Cardiac muscle cell (in vitro differentiated cells and primary cell): ENCODE measurements around the gene SCYGR1. TPM values are rescaled to one million over a fixed set of nuclear protein-coding genes. Genes with fewer than 3 reads are reported as not detected.

ENCODE experiments used
- DNase-seq, 2 donors: peaks; one replicate each; pipeline versions ENCODE4 v3.0.0 to v3.0.0-alpha.2; 2010 to 2017; ENCODE audit warnings: low read depth in 1 of 2, low spot score in 1 of 2
- H3K27ac ChIP-seq: fragments of 200-600 bp; sonication (generic); 2 replicates; pipeline ENCODE4 v1.5.1; 2016
- H3K27me3 ChIP-seq: fragments of 200-600 bp; sonication (generic); 2 replicates; pipeline ENCODE4 v1.6.0; 2016; ENCODE audit warnings: control low read depth
- H3K36me3 ChIP-seq: fragments of 200-600 bp; sonication (generic); 2 replicates; pipeline ENCODE4 v1.5.1; 2016; ENCODE audit warnings: control low read depth
- H3K4me1 ChIP-seq: fragments of 200-600 bp; sonication (generic); 2 replicates; pipeline ENCODE4 v1.8.1; 2017; ENCODE audit warnings: low read depth, mild to moderate bottlenecking, mixed run types
- H3K4me3 ChIP-seq: fragments of 200-600 bp; sonication (generic); 2 replicates; pipeline ENCODE4 v1.5.1; 2016; ENCODE audit warnings: mild to moderate bottlenecking
- H3K9me3 ChIP-seq: fragments of 200-600 bp; sonication (generic); 2 replicates; pipeline ENCODE4 v1.5.1; 2017; ENCODE audit warnings: low read depth, mild to moderate bottlenecking, control low read depth
- polyA plus RNA-seq: library from polyadenylated mRNA; unstranded; fragments of >200 nt; fragmentation: Nextera tagmentation; extraction: Ambion mirVana; gene quantifications from 2 replicates; pipeline ENCODE4 v1.2.1, GENCODE V29; 2016
- total RNA-seq: library from RNA; depleted of rRNA; stranded (reverse); fragments of >200 nt; gene quantifications from 2 replicates; pipeline ENCODE4 v1.2.3, GENCODE V29; 2016
- TF ChIP-seq, protein P1 (sequence below): IDR thresholded peaks from 2 replicates; pipeline ENCODE4 v1.5.1; 2012; ENCODE audit warnings: low read depth, mild to moderate bottlenecking, low read length

SCYGR1 gene
- total and polyA plus RNA-seq, 2 experiments from 2014 or later = not detected

DNA sequence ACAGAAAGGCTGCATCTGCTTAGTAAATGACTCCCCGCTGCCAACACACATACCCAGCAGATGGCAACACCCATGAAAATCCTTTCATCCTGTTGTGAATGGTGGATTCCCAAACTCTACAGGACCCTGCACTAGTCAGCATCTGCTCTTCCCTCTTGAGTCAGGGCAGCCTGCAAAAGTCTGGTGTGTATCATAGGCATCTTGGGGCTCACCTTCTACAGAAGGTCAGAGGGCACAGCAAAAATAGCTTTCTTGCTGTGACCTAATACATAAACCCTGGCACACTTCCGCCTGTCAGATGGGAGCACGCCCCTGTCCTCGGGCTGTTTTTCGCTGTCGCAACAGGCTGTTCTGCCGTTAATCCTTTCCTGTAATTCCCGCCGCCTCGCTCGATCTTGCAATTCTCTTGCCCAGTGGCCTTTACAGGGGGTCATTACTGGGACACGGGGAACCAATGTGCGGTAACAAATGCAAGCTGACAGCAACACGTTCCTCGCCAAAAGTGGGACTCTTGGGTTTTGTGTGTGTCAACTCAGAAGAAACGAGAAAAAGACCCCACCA lies 19.9 kb upstream of the SCYGR1 start:
- TF ChIP-seq, protein P1, sequence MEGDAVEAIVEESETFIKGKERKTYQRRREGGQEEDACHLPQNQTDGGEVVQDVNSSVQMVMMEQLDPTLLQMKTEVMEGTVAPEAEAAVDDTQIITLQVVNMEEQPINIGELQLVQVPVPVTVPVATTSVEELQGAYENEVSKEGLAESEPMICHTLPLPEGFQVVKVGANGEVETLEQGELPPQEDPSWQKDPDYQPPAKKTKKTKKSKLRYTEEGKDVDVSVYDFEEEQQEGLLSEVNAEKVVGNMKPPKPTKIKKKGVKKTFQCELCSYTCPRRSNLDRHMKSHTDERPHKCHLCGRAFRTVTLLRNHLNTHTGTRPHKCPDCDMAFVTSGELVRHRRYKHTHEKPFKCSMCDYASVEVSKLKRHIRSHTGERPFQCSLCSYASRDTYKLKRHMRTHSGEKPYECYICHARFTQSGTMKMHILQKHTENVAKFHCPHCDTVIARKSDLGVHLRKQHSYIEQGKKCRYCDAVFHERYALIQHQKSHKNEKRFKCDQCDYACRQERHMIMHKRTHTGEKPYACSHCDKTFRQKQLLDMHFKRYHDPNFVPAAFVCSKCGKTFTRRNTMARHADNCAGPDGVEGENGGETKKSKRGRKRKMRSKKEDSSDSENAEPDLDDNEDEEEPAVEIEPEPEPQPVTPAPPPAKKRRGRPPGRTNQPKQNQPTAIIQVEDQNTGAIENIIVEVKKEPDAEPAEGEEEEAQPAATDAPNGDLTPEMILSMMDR = no peak
- no peak for DNase-seq
- Histone ChIP-seq H3K27ac (no peak overlapping the region), H3K4me3 (no peak overlapping the region), H3K27me3 (no peaks in the 10 kb centered on the region), H3K4me1 (peaks cover 5% of the 10 kb centered on the region), H3K36me3 (no peaks in the 10 kb centered on the region), H3K9me3 (no peaks in the 10 kb centered on the region)

DNA sequence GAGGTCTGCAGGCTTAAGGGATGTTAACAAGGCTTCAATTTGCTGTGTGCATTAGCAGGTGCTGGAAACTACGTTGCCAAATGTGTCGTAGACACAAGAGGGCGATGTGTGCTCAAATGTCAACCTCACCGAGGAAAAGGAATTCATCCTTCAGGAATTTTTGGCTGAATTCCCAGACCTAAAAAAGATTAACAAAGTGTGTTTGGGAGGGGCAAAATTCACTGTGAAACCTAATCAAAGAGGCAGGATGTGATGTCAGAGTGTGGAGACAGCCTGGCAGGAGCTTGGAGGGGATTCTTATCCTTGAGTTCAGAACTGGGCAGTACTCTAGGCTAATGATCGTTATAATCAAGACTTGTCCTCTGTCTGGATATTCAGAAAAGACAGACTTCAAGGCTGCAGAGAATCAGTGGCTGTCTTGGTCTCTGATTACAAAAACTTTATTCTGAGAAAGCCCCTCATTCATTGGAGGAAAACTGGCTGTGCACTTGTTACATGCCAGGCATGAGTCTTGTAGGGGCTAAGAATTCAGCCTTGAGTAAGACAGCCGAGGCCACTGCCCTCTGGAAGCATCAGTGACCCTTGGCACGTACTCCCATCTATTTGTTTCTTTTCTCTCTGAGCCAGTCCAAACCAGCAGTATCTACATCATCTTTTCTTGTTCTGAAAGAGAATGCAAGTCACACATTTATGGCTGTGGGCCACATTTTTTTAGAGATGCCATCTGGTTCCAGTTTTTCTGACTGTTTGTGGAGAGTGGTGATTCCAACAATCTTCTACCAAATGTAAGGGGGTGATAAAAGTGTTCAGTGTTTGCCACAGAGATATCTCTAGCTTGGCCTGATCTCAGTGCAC lies 18.7 kb upstream of the SCYGR1 start:
- H3K27me3 ChIP-seq = no peaks in the 10 kb centered on the region
- H3K36me3 ChIP-seq = no peaks in the 10 kb centered on the region
- peak; percentile 96 to 99 for DNase-seq
- peaks cover 5% of the 10 kb centered on the region for H3K4me1 ChIP-seq
- H3K4me3 ChIP-seq = no peak overlapping the region
- TF ChIP-seq, protein P1 = peak; percentile 76
- peak overlapping the region; percentile 68 for H3K27ac ChIP-seq
- H3K9me3 ChIP-seq = no peaks in the 10 kb centered on the region

DNA sequence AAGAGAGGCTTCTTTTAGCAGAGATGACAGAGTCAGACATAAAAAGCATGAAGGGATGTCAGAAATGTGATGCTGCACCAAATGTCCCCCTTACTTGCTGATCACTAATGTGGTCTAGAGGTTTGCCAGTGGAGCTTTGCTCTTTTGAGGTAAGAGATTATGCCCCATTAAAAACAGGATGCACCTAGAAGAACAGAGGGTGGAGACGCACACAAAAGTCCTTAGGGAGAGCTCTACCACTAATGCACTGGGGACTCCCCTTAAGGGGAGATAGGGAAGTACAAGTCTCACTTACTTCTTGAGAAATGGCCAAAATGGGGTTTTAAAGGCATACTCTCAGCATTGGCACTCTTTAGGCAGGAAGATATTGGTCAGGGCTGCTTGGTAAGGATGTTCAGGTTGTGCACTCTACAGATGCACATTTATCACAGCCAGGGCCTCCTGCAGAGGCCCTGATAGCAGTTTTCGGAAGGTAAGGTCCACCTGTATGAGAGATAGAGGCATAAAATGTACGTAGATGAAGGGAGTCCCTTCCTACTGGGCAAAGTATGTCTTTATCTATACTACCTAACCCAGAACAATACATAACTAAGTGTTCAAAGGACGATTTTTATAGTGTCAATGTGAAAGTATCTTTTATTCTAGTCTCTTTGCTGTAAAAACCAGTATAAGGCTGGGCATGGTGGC lies 17.0 kb upstream of the SCYGR1 start:
- Histone ChIP-seq H3K36me3 (no peaks in the 10 kb centered on the region), H3K4me3 (no peak overlapping the region), H3K4me1 (peaks cover 5% of the 10 kb centered on the region), H3K27ac (no peak overlapping the region), H3K9me3 (no peaks in the 10 kb centered on the region), H3K27me3 (no peaks in the 10 kb centered on the region)
- no peak for DNase-seq
- TF ChIP-seq, protein P1 = no peak

DNA sequence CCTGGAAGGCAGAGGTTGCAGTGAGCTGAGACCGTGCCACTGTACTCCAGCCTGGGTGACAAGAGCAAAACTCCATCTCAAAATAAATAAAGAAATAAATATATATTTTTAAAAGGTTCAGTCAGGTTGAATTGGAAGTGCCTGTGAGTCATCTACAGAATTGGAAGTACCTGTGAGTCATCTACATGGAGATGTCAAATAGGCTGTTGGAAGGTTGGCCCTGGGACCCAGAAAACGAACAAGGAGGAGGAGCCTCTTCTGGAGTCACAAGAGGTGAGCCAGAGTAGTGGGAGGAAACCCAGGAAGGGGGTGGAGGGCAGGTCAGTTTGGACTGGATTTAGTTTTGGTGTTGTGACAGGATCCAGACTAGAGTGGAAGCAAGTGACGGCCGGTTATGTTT lies 15.2 kb upstream of the SCYGR1 start:
- TF ChIP-seq, protein P1 = no peak
- H3K27me3 ChIP-seq = no peaks in the 10 kb centered on the region
- no peak overlapping the region for H3K27ac ChIP-seq
- H3K4me1 ChIP-seq = peaks cover 5% of the 10 kb centered on the region
- no peaks in the 10 kb centered on the region for H3K9me3 ChIP-seq
- no peak overlapping the region for H3K4me3 ChIP-seq
- H3K36me3 ChIP-seq = no peaks in the 10 kb centered on the region
- DNase-seq = no peak

DNA sequence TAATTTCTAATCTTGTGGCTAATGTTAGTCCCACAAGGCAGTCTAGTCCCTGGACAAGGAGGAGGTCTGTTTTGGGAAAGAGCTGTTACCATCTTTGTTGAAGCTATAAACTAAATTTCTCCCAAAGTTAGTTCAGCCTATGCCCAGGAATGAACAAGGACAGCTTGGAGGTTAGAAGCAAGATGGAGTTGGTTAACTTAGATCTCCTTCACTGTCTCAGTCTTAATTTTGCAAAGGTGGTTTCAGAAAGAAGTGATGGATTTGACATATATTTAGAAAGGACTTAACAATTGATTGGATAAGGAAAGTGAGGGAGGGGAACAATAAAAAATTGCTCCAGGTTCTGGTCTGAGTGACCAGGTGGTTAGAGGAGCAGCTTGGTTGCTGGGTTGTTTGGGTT lies 14.6 kb upstream of the SCYGR1 start:
- Histone ChIP-seq H3K4me1 (peaks cover 5% of the 10 kb centered on the region), H3K27ac (no peak overlapping the region), H3K36me3 (no peaks in the 10 kb centered on the region), H3K9me3 (no peaks in the 10 kb centered on the region), H3K27me3 (no peaks in the 10 kb centered on the region), H3K4me3 (no peak overlapping the region)
- no peak for DNase-seq
- TF ChIP-seq, protein P1 = no peak
